KMS-11 (cell line): ENCODE data around the gene EPHA3.

Source experiments
- H2AFZ ChIP-seq: fragments of 200-600 bp; sonication (generic); 2 replicates; pipeline ENCODE4 v1.6.1; 2016; ENCODE audit warnings: antibody characterized with exemption, mixed run types, low read depth
- H3K27ac ChIP-seq: fragments of 200-600 bp; sonication (generic); 2 replicates; pipeline ENCODE4 v1.6.1; 2016; ENCODE audit warnings: mild to moderate bottlenecking, mixed run types
- H3K27me3 ChIP-seq: fragments of 200-600 bp; sonication (generic); 2 replicates; pipeline ENCODE4 v1.6.1; 2017; ENCODE audit warnings: mild to moderate bottlenecking, low read depth, mixed run types, moderate library complexity; ENCODE audit not compliant: insufficient read depth
- H3K36me3 ChIP-seq: fragments of 200-600 bp; sonication (generic); 2 replicates; pipeline ENCODE4 v1.6.1; 2017; ENCODE audit warnings: mild to moderate bottlenecking, mixed run types; ENCODE audit not compliant: insufficient read depth
- H3K4me1 ChIP-seq: fragments of 200-600 bp; sonication (generic); 2 replicates; pipeline ENCODE4 v1.6.1; 2016; ENCODE audit warnings: mild to moderate bottlenecking, low read depth, mixed run types; ENCODE audit not compliant: poor library complexity, severe bottlenecking
- H3K4me2 ChIP-seq: fragments of 200-600 bp; sonication (generic); 2 replicates; pipeline ENCODE4 v1.7.0; 2016; ENCODE audit warnings: mild to moderate bottlenecking, mixed run types
- H3K4me3 ChIP-seq: fragments of 200-600 bp; sonication (generic); IDR thresholded peaks from 2 replicates; pipeline ENCODE4 v1.6.1; 2017; ENCODE audit warnings: low read depth, low read length, mixed read lengths; ENCODE audit not compliant: insufficient read depth
- H3K79me2 ChIP-seq: fragments of 200-600 bp; sonication (generic); 2 replicates; pipeline ENCODE4 v1.6.1; 2016; ENCODE audit warnings: low read depth, mixed run types; ENCODE audit not compliant: insufficient read depth
- H3K9ac ChIP-seq: fragments of 200-600 bp; sonication (generic); 2 replicates; pipeline ENCODE4 v1.6.1; 2016; ENCODE audit warnings: mild to moderate bottlenecking, mixed run types
- H4K20me1 ChIP-seq: fragments of 200-600 bp; sonication (generic); 2 replicates; pipeline ENCODE4 v1.6.1; 2016; ENCODE audit warnings: mild to moderate bottlenecking, mixed run types; ENCODE audit not compliant: insufficient read depth
- TF ChIP-seq, protein P1 (sequence below): fragments of 200-600 bp; sonication (generic); conservative IDR thresholded peaks from 2 replicates; pipeline ENCODE4 v1.6.1; 2017; ENCODE audit warnings: low read depth, mild to moderate bottlenecking, antibody characterized with exemption, low read length, moderate library complexity, mixed read lengths

Gene EPHA3

DNA sequence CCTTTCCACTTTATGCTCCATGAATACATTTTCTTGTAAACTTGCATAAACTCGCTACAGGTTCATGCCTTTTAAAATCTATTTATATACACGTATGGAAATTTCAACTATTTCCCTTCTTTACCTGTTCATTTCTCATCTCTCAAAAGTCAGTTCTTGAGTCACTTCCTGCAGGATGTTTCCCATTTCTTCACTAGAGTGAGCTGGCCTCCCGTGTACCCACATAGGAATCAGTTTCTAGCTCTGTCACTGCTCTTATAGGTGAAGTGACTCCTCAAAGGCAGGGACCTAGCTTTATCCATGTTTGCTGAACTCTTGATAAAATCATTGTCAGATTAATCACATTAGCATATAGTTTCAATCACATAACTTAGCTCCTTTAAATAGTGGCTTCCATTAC lies 259.7 kb downstream of the EPHA3 start:
- Histone ChIP-seq H3K27ac (no peak overlapping the region), H3K4me1 (no peaks in the 10 kb centered on the region), H4K20me1 (no peaks in the 10 kb centered on the region), H3K9ac (no peak overlapping the region), H3K79me2 (no peaks in the 10 kb centered on the region), H3K27me3 (no peaks in the 10 kb centered on the region), H3K4me2 (no peak overlapping the region), H2AFZ (no peak overlapping the region), H3K36me3 (no peaks in the 10 kb centered on the region), H3K4me3 (no peak overlapping the region)
- TF ChIP-seq, protein P1, sequence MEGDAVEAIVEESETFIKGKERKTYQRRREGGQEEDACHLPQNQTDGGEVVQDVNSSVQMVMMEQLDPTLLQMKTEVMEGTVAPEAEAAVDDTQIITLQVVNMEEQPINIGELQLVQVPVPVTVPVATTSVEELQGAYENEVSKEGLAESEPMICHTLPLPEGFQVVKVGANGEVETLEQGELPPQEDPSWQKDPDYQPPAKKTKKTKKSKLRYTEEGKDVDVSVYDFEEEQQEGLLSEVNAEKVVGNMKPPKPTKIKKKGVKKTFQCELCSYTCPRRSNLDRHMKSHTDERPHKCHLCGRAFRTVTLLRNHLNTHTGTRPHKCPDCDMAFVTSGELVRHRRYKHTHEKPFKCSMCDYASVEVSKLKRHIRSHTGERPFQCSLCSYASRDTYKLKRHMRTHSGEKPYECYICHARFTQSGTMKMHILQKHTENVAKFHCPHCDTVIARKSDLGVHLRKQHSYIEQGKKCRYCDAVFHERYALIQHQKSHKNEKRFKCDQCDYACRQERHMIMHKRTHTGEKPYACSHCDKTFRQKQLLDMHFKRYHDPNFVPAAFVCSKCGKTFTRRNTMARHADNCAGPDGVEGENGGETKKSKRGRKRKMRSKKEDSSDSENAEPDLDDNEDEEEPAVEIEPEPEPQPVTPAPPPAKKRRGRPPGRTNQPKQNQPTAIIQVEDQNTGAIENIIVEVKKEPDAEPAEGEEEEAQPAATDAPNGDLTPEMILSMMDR, result no peak

DNA sequence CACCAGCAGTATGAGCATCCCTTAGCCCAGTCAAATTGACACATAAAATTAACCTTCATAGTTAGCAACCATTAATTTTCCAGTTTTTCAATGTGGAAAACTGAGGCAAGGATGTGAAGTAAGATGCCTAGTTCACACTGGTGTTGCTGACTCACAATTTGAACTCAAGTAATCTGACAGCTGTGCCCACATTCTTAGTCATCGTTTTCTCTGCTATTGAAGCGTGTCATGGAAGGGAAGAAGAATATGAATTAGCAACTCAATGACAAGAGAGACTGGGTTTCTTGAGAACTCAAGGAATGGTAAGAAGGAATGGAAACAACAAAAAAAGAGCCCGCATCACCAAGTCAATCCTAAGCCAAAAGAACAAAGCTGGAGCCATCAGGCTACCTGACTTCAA lies 261.4 kb downstream of the EPHA3 start:
- H2AFZ ChIP-seq, result no peak overlapping the region
- H3K36me3 ChIP-seq, result no peaks in the 10 kb centered on the region
- H3K4me2 ChIP-seq, result no peak overlapping the region

DNA sequence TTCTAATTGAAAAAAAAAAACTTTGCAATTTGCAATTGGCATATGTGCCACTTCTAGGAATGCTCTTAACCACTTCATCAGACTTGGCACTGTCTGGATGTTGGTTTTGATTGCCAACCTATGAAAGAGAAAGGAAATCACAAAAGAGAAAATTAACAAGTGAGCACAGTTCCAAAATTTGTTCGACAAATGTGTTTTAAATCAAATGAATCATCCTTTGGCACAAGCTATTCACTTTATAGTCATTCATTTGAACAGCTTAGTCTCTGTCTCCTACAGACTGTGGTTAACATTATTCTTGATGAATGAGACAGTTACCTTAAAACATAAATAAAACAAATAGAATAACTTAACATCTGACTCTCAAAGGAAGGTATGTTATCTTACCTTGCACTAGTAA lies 265.0 kb downstream of the EPHA3 start:
- H3K27me3 ChIP-seq, result no peaks in the 10 kb centered on the region
- H3K79me2 ChIP-seq, result no peaks in the 10 kb centered on the region
- H4K20me1 ChIP-seq, result no peaks in the 10 kb centered on the region
- no peaks in the 10 kb centered on the region for H3K36me3 ChIP-seq
- H2AFZ ChIP-seq, result no peak overlapping the region
- no peak overlapping the region for H3K4me2 ChIP-seq
- no peak overlapping the region for H3K4me3 ChIP-seq
- no peak overlapping the region for H3K27ac ChIP-seq
- no peaks in the 10 kb centered on the region for H3K4me1 ChIP-seq
- TF ChIP-seq, protein P1, result no peak
- no peak overlapping the region for H3K9ac ChIP-seq

More for the DNA sequence above, 261.4 kb downstream of the EPHA3 start:
- H4K20me1 ChIP-seq, result no peaks in the 10 kb centered on the region
- H3K4me3 ChIP-seq, result no peak overlapping the region
- TF ChIP-seq, protein P1, result no peak
- H3K9ac ChIP-seq, result no peak overlapping the region
- no peaks in the 10 kb centered on the region for H3K4me1 ChIP-seq
- no peaks in the 10 kb centered on the region for H3K79me2 ChIP-seq
- no peaks in the 10 kb centered on the region for H3K27me3 ChIP-seq
- no peak overlapping the region for H3K27ac ChIP-seq

DNA sequence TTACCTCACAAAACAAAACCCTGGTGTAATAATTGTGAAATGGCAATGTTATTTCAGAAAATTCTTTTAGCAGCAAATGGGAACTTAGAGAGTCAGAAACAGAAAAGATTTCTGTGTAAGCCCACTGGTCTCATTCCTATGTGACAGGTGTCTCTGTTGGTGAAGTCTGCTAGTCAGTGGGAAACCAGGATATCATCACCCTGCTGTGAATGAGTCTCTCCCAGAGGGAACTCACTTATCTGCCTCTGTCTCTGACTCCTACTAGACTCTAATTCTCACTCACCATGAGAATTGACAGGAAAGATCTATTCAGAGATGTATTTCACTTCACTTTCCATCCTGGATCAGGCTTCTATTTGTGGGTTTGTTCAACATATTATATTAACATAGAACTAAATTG lies 266.0 kb downstream of the EPHA3 start:
- H3K36me3 ChIP-seq, result no peaks in the 10 kb centered on the region
- no peak overlapping the region for H3K27ac ChIP-seq
- no peak overlapping the region for H2AFZ ChIP-seq
- H4K20me1 ChIP-seq, result no peaks in the 10 kb centered on the region
- H3K4me2 ChIP-seq, result no peak overlapping the region
- no peaks in the 10 kb centered on the region for H3K27me3 ChIP-seq
- H3K4me3 ChIP-seq, result no peak overlapping the region
- H3K79me2 ChIP-seq, result no peaks in the 10 kb centered on the region
- TF ChIP-seq, protein P1, result no peak
- H3K4me1 ChIP-seq, result no peaks in the 10 kb centered on the region
- H3K9ac ChIP-seq, result no peak overlapping the region
